HEK293 (cell line): ENCODE data around the gene MSX1.
A peak's percentile ranks its signal among the peaks of the same experiment; 100 is the strongest.

Source experiments
- CTCF ChIA-PET: fragments of 350-600 bp; formaldehyde crosslinking; extraction: SDS; loops from one replicate; lab custom pipeline; 2021; ENCODE audit warnings: antibody characterized with exemption; lab: Yijun Ruan, JAX
- POLR2A ChIA-PET: fragments of 300-600 bp; formaldehyde crosslinking; extraction: SDS; loops from one replicate; lab custom pipeline; 2020; ENCODE audit warnings: antibody characterized with exemption, inconsistent platforms; lab: Yijun Ruan, JAX
- H3K27ac ChIP-seq: fragments of 200-500 bp; sonication (Bioruptor generic); 2 replicates; pipeline ENCODE4 v1.5.1; 2014; ENCODE audit warnings: low read depth, low read length, control low read depth, inconsistent platforms; ENCODE audit errors: extremely low read depth
- H3K36me3 ChIP-seq, 2 experiments: fragments of 200-500 bp in 1 of 2; sonication (Bioruptor generic) in 1 of 2; 1 replicate in 1 of 2; 2 replicates in 1 of 2; pipeline ENCODE4 v1.5.1; 2014 to 2017; ENCODE audit warnings: inconsistent platforms in 2 of 2, low read length in 2 of 2; ENCODE audit not compliant: control insufficient read depth in 2 of 2, insufficient read depth in 1 of 2
- H3K4me1 ChIP-seq: fragments of 200-500 bp; sonication (Bioruptor generic); 2 replicates; pipeline ENCODE4 v1.5.1; 2014; ENCODE audit warnings: mild to moderate bottlenecking, low read length, inconsistent platforms; ENCODE audit not compliant: control insufficient read depth, insufficient read depth
- H3K4me3 ChIP-seq: 2 replicates; pipeline ENCODE4 v1.5.1; 2011; ENCODE audit warnings: low read depth, mild to moderate bottlenecking, control low read depth, low read length, moderate library complexity
- H3K9me3 ChIP-seq: fragments of 200-500 bp; sonication (Bioruptor generic); 2 replicates; pipeline ENCODE4 v1.5.1; 2014; ENCODE audit warnings: low read depth, low read length, inconsistent platforms; ENCODE audit not compliant: control insufficient read depth, insufficient read depth
- BCL11A ChIP-seq: fragments of 450-650 bp; formaldehyde crosslinking; IDR thresholded peaks from 2 replicates; pipeline ENCODE4 v1.5.1; 2016; ENCODE audit warnings: low read depth, missing biosample characterization, missing genetic modification characterization
- HOXA7 ChIP-seq: sonication (generic); formaldehyde crosslinking; IDR thresholded peaks from 2 replicates; pipeline ENCODE4 v1.8.1; 2022; ENCODE audit warnings: missing genetic modification reagents, borderline replicate concordance
- HOXC10 ChIP-seq: sonication (generic); formaldehyde crosslinking; IDR thresholded peaks from 2 replicates; pipeline ENCODE4 v1.8.1; 2023; ENCODE audit warnings: mild to moderate bottlenecking, missing genetic modification reagents
- HOXD13 ChIP-seq: sonication (generic); formaldehyde crosslinking; IDR thresholded peaks from 2 replicates; pipeline ENCODE4 v1.8.0; 2022; ENCODE audit warnings: missing genetic modification reagents, borderline replicate concordance
- KLF7 ChIP-seq: fragments of 450-650 bp; formaldehyde crosslinking; IDR thresholded peaks from 2 replicates; pipeline ENCODE4 v1.5.1; 2016; ENCODE audit warnings: missing biosample characterization, missing genetic modification characterization, borderline replicate concordance
- ZNF175 ChIP-seq: fragments of 450-650 bp; formaldehyde crosslinking; IDR thresholded peaks from 2 replicates; pipeline ENCODE4 v1.5.1; 2016; ENCODE audit warnings: missing biosample characterization, missing genetic modification characterization
- ZNF202 ChIP-seq: fragments of 450-650 bp; formaldehyde crosslinking; IDR thresholded peaks from 2 replicates; pipeline ENCODE4 v1.5.1; 2016; ENCODE audit warnings: missing biosample characterization, missing genetic modification characterization, borderline replicate concordance
- ZNF214 ChIP-seq: fragments of 450-650 bp; formaldehyde crosslinking; IDR thresholded peaks from 2 replicates; pipeline ENCODE4 v1.5.1; 2017; ENCODE audit warnings: missing biosample characterization, mild to moderate bottlenecking, missing genetic modification characterization, borderline replicate concordance
- ZNF23 ChIP-seq: fragments of 450-650 bp; formaldehyde crosslinking; IDR thresholded peaks from 2 replicates; pipeline ENCODE4 v1.5.1; 2016; ENCODE audit warnings: missing biosample characterization, missing genetic modification characterization, borderline replicate concordance
- ZNF274 ChIP-seq, 2 experiments: fragments of 200-500 bp in 1 of 2; fragments of 450-650 bp in 1 of 2; sonication (Bioruptor generic) in 1 of 2; formaldehyde crosslinking in 1 of 2; IDR thresholded peaks; 2 replicates each; pipeline versions ENCODE4 v1.5.1 to v1.6.1; 2014 to 2016; ENCODE audit warnings: borderline replicate concordance in 1 of 2, inconsistent platforms in 1 of 2, low read length in 1 of 2, missing biosample characterization in 1 of 2, missing genetic modification characterization in 1 of 2
- ZNF394 ChIP-seq: fragments of 450-650 bp; formaldehyde crosslinking; IDR thresholded peaks from 2 replicates; pipeline ENCODE4 v1.5.1; 2016; ENCODE audit warnings: missing biosample characterization, missing genetic modification characterization, mild to moderate bottlenecking, moderate library complexity, borderline replicate concordance
- ZNF785 ChIP-seq: fragments of 450-650 bp; formaldehyde crosslinking; IDR thresholded peaks from 2 replicates; pipeline ENCODE4 v1.5.1; 2016; ENCODE audit warnings: missing biosample characterization, missing genetic modification characterization

Gene MSX1

GRCh38 chr4:4912155-4912554, 52.7 kb downstream of the MSX1 start:
- H3K4me3 ChIP-seq = no peak overlapping the region
- H3K27ac ChIP-seq = no peak overlapping the region
- ChIA-PET CTCF (no interaction called here), POLR2A (no interaction called here)
- TF ChIP-seq ZNF214 (tag by site-specific recombination) (peak; percentile 98), ZNF202 (tag by site-specific recombination) (no peak), ZNF23 (tag by site-specific recombination) (no peak), ZNF274 (IDR thresholded peaks at IDR 0.05; ENCODE audit: low read length) (no peak), ZNF274 (tag by site-specific recombination; IDR thresholded peaks at IDR 0.05; ENCODE audit: borderline replicate concordance) (no peak), HOXC10 (CRISPR knock-in tag) (no peak)
- no peaks in the 10 kb centered on the region for H3K36me3 ChIP-seq
- H3K9me3 ChIP-seq = no peaks in the 10 kb centered on the region
- H3K4me1 ChIP-seq = no peaks in the 10 kb centered on the region

GRCh38 chr4:4913147-4913561, 53.7 kb downstream of the MSX1 start:
- Histone ChIP-seq H3K4me1 (no peaks in the 10 kb centered on the region), H3K36me3 (no peaks in the 10 kb centered on the region), H3K4me3 (no peak overlapping the region), H3K9me3 (no peaks in the 10 kb centered on the region), H3K27ac (no peak overlapping the region)
- CTCF ChIA-PET = no interaction called here
- POLR2A ChIA-PET = no interaction called here
- TF ChIP-seq ZNF785 (tag by site-specific recombination) = no peak
- TF ChIP-seq ZNF394 (tag by site-specific recombination) = no peak
- no peak for TF ChIP-seq ZNF175
- no peak for TF ChIP-seq HOXA7 (CRISPR knock-in tag)
- TF ChIP-seq BCL11A = no peak
- no peak for TF ChIP-seq KLF7 (tag by site-specific recombination)
- TF ChIP-seq HOXD13 (CRISPR knock-in tag) = no peak
